Pancreas (tissue), 10 donors: ENCODE measurements around the gene OR10J1. TPM values are rescaled to one million over a fixed set of nuclear protein-coding genes. Genes with fewer than 3 reads are reported as not detected.

Source experiments
- ATAC-seq, 4 donors: fragments of 200-7000 bp; cut with Tn5 transposase; one replicate each; pipeline versions ENCODE4 v1.8.0 to v1.9.1; 2020; ENCODE audit warnings: mild to moderate bottlenecking in 4 of 4, moderate library complexity in 4 of 4
- DNase-seq, 6 donors: peaks; one replicate each; pipeline ENCODE4 v3.0.0-alpha.2; 2020
- FAIRE-seq: peaks from 2 replicates; lab custom pipeline; 2012; peaks lifted over from hg19 to GRCh38; lab: Jason Lieb, UNC
- H3K27ac ChIP-seq, 4 donors: fragments of 200-600 bp; sonication (generic); 1 replicate in 3 of 4; 2 replicates in 1 of 4; pipeline versions ENCODE4 v1.5.0 to v1.8.0; 2020
- H3K27me3 ChIP-seq, 4 donors: fragments of 200-600 bp; one replicate each; pipeline ENCODE4 v1.8.0; 2021
- H3K36me3 ChIP-seq, 3 donors: fragments of 200-600 bp; sonication (generic) in 1 of 3; one replicate each; pipeline versions ENCODE4 v1.5.0 to v1.8.0; 2020 to 2021
- H3K4me1 ChIP-seq, 3 donors: fragments of 200-600 bp; one replicate each; pipeline ENCODE4 v1.8.0; 2021
- H3K4me3 ChIP-seq, 4 donors: fragments of 200-600 bp; sonication (generic) in 2 of 4; one replicate each; pipeline versions ENCODE4 v1.5.0 to v1.8.0; 2020 to 2021
- H3K9me3 ChIP-seq, 4 donors: fragments of 200-600 bp; one replicate each; pipeline ENCODE4 v1.8.0; 2021
- CTCF ChIP-seq, 4 donors: fragments of 200-600 bp; sonication (generic) in 3 of 4; IDR thresholded peaks; one replicate each; pipeline versions ENCODE4 v1.5.0 to v1.8.0; 2021; ENCODE audit warnings: antibody characterized with exemption in 4 of 4
- WGBS, 2 donors: extraction: QIAGEN DNeasy Blood & Tissue Kit; methylation state at CpG; one replicate each; pipeline ENCODE4 v1.1.7; 2013; 5-methylcytosine and 5-hydroxymethylcytosine counted together
- intact Hi-C, 3 donors: fragments of 100-400 bp; cut with DNase I; formaldehyde crosslinking; loops; one replicate each; pipeline versions ENCODE4 v1.11.1 to v1.14.2; 2022
- polyA plus RNA-seq, 2 donors: library from polyadenylated mRNA; stranded (reverse); fragments of 200-250 nt; gene quantifications; one replicate each; pipeline ENCODE4 v1.2.3, GENCODE V29; 2013
- total RNA-seq, 6 donors: library from RNA; stranded (reverse); fragmentation: NEBNext Ultra II Directional in 4 of 6; extraction: Animal tissue kit (Norgen Biotek cat#: 25700) in 4 of 6; gene quantifications; one replicate each; pipeline versions ENCODE4 v1.2.1 to v1.2.4, GENCODE V29; 2021 to 2023
- donor health status: healthy with polysubstance abuse.
- donor health status: DM: no; HTN: no; CAD: no; lungs with moderate emphysema.
- donor health status: DM: no; HTN: no; CAD: no.
- donor health status: control.
- donor health status: control.
- donor health status: Bipolar disorder and iron deficiency.
- donor health status: DM: yes; HTN: yes; CAD: no.
- donor health status: DM: no; HTN: no; CAD: no.
- donor health status: DM: no; HTN: no; CAD: no.
- donor health status: DM: yes; HTN: yes; CAD: no.

The OR10J1 gene
- total and polyA plus RNA-seq, 8 donors, result not detected

GRCh38 chr1:159474926-159475325 lies 35.4 kb downstream of the OR10J1 start:
- Histone ChIP-seq H3K9me3 (no peaks in the 10 kb centered on the region), H3K4me1 (no peaks in the 10 kb centered on the region), H3K36me3 (no peaks in the 10 kb centered on the region), H3K27ac (no peak overlapping the region), H3K27me3 (no peaks in the 10 kb centered on the region), H3K4me3 (no peak overlapping the region)
- no peak for TF ChIP-seq CTCF (IDR thresholded peaks at IDR 0.05)
- WGBS, 2 donors, result 66 to 70% methylated on average over 1 of the region's 1 CpG
- no peak for FAIRE-seq
- ATAC-seq, result no peak
- DNase-seq, result no peak
- intact Hi-C loops, result no loop called here

- ATAC-seq (no peak), FAIRE-seq (no peak), DNase-seq (no peak)
- WGBS, 2 donors, result 76 to 77% methylated on average over 4 of the region's 4 CpGs
- Histone ChIP-seq H3K4me1 (no peaks in the 10 kb centered on the region), H3K9me3 (no peaks in the 10 kb centered on the region), H3K27me3 (no peaks in the 10 kb centered on the region), H3K27ac (no peak overlapping the region), H3K4me3 (no peak overlapping the region), H3K36me3 (no peaks in the 10 kb centered on the region)
- TF ChIP-seq CTCF (IDR thresholded peaks at IDR 0.05), result no peak
- intact Hi-C loops, result no loop called here
Measured at GRCh38 chr1:159483501-159483900, 44.0 kb downstream of the OR10J1 start.

Other genes with a start within 250 kb of the OR10J1 start
- gene ACKR1, start 234.8 kb upstream of the OR10J1 start, total RNA-seq, result 10 to 100 TPM in 2 of 6 donors, 1 to 10 TPM in 4; 4.1 to 13.5 (median 7.2) TPM
- 10 to 100 TPM; 22.7 to 27.0 TPM for gene ACKR1, start 234.8 kb upstream of the OR10J1 start, polyA plus RNA-seq
- 1 to 10 TPM in 3 of 6 donors, not detected in 3; 1.0 to 2.1 (median 1.2) TPM for gene FCER1A, start 137.4 kb upstream of the OR10J1 start, total RNA-seq
- gene FCER1A, start 137.4 kb upstream of the OR10J1 start, polyA plus RNA-seq, result under 1 TPM in 1 of 2 donors, not detected in 1; 0.66 TPM
- gene OR10J4, start 7.5 kb upstream of the OR10J1 start, total RNA-seq, result not detected
- gene OR10J4, start 7.5 kb upstream of the OR10J1 start, polyA plus RNA-seq, result not detected
- not detected for gene OR10J5, start 96.3 kb downstream of the OR10J1 start, total RNA-seq
- gene OR10J5, start 96.3 kb downstream of the OR10J1 start, polyA plus RNA-seq, result not detected
- gene APCS, start 148.1 kb downstream of the OR10J1 start, total RNA-seq, result 10 to 100 TPM in 3 of 6 donors, 1 to 10 TPM in 3; 1.9 to 28.5 (median 9.7) TPM
- gene APCS, start 148.1 kb downstream of the OR10J1 start, polyA plus RNA-seq, result 10 to 100 TPM in 1 of 2 donors, 1 to 10 TPM in 1; 4.0 to 10.5 TPM